ENCODE results near the gene POU2F1.

- no peak for TF ChIP-seq CTCF (IDR thresholded peaks at IDR 0.05; ENCODE audit: insufficient read depth, low read length, poor library complexity, severe bottlenecking)
- TF ChIP-seq EZH2phosphoT487 (conservative IDR thresholded peaks at IDR 0.05; ENCODE audit: low read length), result no peak
These were observed 230.2 kb downstream of the POU2F1 start for GRCh38 chr1:167450843-167451242.

Data from SU-DHL-6 (cell line).